Ovary (tissue), 9 donors: ENCODE results near the gene ADD1. TPM values are rescaled to one million over a fixed set of nuclear protein-coding genes. Genes with fewer than 3 reads are reported as not detected.

Experiments used
- DNase-seq, 5 donors: peaks; one replicate each; pipeline ENCODE4 v3.0.0-alpha.2; 2019 to 2020
- H3K27ac ChIP-seq, 2 donors: fragments of 200-600 bp; one replicate each; pipeline versions ENCODE4 v1.5.1 to v1.8.0; 2019 to 2022
- H3K27me3 ChIP-seq: fragments of 200-600 bp; one replicate; pipeline ENCODE4 v1.8.0; 2022
- H3K36me3 ChIP-seq: fragments of 200-600 bp; sonication (generic); one replicate; pipeline ENCODE4 v1.5.1; 2019
- H3K4me1 ChIP-seq: one replicate; pipeline ENCODE4 v1.8.1; 2013; ENCODE audit warnings: mild to moderate bottlenecking, moderate library complexity; ENCODE audit not compliant: insufficient read depth
- H3K4me3 ChIP-seq: fragments of 200-600 bp; sonication (generic); one replicate; pipeline ENCODE4 v1.5.1; 2017
- H3K9me3 ChIP-seq, 2 donors: fragments of 200-600 bp in 1 of 2; sonication (generic) in 1 of 2; one replicate each; pipeline versions ENCODE4 v1.5.1 to v1.8.1; 2013 to 2019; ENCODE audit warnings: mild to moderate bottlenecking in 1 of 2, moderate library complexity in 1 of 2
- EP300 ChIP-seq: sonication (generic); formaldehyde crosslinking; IDR thresholded peaks from one replicate; pipeline ENCODE4 v1.6.1; 2017; ENCODE audit warnings: antibody characterized with exemption
- POLR2A ChIP-seq: fragments of 450-650 bp; IDR thresholded peaks from one replicate; pipeline ENCODE4 v1.6.1; 2017; ENCODE audit warnings: antibody characterized with exemption, mild to moderate bottlenecking, moderate library complexity
- WGBS, 3 donors: extraction: QIAGEN DNeasy Blood & Tissue Kit in 1 of 3; methylation state at CpG; one replicate each; pipeline versions ENCODE4 v1.1.5 to v1.1.7; 2013 to 2017; 5-methylcytosine and 5-hydroxymethylcytosine counted together
- intact Hi-C, 4 donors: fragments of 100-400 bp; cut with DNase I; formaldehyde crosslinking; loops; one replicate each; pipeline versions ENCODE4 v1.11.0 to v1.15.1; 2022 to 2023
- polyA plus RNA-seq, 2 donors: library from polyadenylated mRNA; stranded (reverse); fragments of 200-250 nt in 1 of 2; fragments of 350-450 nt in 1 of 2; fragmentation: Illumina TruSeq in 1 of 2; extraction: RNeasy Lipid Tissue Mini Kit (QIAGEN cat#74804) in 1 of 2; gene quantifications; one replicate each; pipeline ENCODE4 v1.2.3, GENCODE V29; 2013 to 2014
- total RNA-seq, 7 donors: library from RNA; depleted of rRNA in 2 of 7; stranded (reverse); fragments of >200 nt in 2 of 7; fragmentation: NEBNext Ultra II Directional in 3 of 7; extraction: Animal tissue kit (Norgen Biotek cat#: 25700) in 3 of 7; gene quantifications; one replicate each; pipeline versions ENCODE4 v1.1.0 to v1.2.4, GENCODE V29; 2016 to 2023
- TF ChIP-seq, protein P1 (sequence below), 3 donors: fragments of 450-650 bp in 2 of 3; fragments of 200-600 bp in 1 of 3; IDR thresholded peaks; one replicate each; pipeline versions ENCODE4 v1.5.1 to v1.8.0; 2016 to 2022; ENCODE audit warnings: antibody characterized with exemption in 3 of 3, mild to moderate bottlenecking in 1 of 3
- donor health status: DM: no; HTN: no; CAD: no; lungs with moderate emphysema.
- donor health status: DM: no; HTN: no; CAD: no.
- donor health status: Bipolar disorder and iron deficiency.
- donor health status: DM: yes; HTN: yes; CAD: no.
- donor health status: DM: no; HTN: no; CAD: no.
- donor health status: DM: yes; HTN: yes; CAD: no.

Gene ADD1
- total and polyA plus RNA-seq, 9 donors, result 166 to 447 (median 365) TPM

DNA sequence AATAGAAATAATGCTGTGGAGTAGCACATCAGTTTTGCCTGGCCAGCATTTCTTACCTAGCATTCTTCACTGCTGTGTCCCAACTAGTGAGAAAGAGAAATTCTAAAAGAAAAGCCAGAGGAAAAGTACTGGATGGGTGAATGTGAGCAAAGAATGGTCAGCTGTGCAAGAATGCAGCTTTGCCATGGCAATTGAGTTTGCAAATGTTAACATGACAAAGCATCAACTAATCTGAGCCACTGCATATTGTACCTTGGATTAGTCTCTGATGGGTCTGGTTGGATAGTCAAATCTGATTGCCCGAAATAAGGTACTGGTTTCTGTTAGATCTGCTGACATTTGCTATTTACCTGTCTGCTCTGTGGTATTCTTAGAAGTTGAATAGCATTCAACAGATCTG, 38.7 kb downstream of the ADD1 start:
- Histone ChIP-seq H3K27ac (no peak overlapping the region), H3K4me3 (no peak overlapping the region), H3K9me3 (no peaks in the 10 kb centered on the region), H3K27me3 (no peaks in the 10 kb centered on the region), H3K4me1 (no peaks in the 10 kb centered on the region), H3K36me3 (no peaks in the 10 kb centered on the region)
- TF ChIP-seq POLR2A (no peak), EP300 (no peak)
- TF ChIP-seq, protein P1, sequence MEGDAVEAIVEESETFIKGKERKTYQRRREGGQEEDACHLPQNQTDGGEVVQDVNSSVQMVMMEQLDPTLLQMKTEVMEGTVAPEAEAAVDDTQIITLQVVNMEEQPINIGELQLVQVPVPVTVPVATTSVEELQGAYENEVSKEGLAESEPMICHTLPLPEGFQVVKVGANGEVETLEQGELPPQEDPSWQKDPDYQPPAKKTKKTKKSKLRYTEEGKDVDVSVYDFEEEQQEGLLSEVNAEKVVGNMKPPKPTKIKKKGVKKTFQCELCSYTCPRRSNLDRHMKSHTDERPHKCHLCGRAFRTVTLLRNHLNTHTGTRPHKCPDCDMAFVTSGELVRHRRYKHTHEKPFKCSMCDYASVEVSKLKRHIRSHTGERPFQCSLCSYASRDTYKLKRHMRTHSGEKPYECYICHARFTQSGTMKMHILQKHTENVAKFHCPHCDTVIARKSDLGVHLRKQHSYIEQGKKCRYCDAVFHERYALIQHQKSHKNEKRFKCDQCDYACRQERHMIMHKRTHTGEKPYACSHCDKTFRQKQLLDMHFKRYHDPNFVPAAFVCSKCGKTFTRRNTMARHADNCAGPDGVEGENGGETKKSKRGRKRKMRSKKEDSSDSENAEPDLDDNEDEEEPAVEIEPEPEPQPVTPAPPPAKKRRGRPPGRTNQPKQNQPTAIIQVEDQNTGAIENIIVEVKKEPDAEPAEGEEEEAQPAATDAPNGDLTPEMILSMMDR (IDR thresholded peaks at IDR 0.05), result no peak
- intact Hi-C loops, result no loop called here
- WGBS, 3 donors, result 97 to 100% (median 98%) methylated on average over 1 of the region's 1 CpG
- no peak for DNase-seq

DNA sequence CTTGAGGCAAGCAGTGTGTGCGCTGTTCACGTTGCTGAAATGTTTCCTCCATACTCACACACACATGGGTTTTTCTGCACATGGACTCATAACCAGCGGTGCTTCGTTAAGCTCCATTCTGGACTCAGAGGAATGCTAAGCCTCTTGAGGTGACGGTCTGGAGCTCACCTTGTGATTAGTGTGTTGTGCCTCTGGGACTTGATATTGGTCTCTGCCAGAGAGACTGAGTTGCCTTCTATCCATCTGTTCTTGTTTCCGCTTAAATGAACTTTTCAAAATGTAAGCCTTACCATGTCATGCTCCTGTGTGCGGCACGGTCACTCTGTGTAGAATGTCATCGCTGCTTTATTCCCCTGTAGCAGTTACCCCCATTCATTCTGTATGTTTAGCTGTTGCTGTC, 42.5 kb downstream of the ADD1 start:
- no peaks in the 10 kb centered on the region for H3K36me3 ChIP-seq
- TF ChIP-seq EP300 (no peak), POLR2A (no peak)
- TF ChIP-seq, protein P1 (IDR thresholded peaks at IDR 0.05), result no peak
- no peak overlapping the region for H3K4me3 ChIP-seq

DNA sequence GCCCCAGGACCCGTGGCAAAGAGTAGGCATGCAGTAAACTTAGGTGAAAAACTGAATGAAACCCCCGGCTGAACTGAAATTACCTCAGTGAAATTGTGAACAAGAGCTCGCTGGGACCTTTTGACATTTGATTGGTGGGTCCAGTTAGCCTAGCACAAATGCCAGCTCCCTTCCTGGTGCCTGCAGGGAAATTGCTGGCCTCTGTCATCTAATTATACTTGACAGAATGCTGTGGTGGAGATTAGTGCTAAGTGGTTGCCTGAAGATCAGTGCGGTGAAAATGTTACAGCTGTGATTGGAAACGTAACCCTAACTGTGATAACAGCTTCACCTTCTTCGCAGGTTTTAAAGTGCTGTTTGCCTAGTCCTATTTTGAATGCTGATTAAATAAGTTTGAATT, 43.0 kb downstream of the ADD1 start:
- H3K4me3 ChIP-seq, result no peak overlapping the region
- WGBS, 3 donors, result 70 to 71% (median 71%) methylated on average over 6 of the region's 6 CpGs
- H3K36me3 ChIP-seq, result no peaks in the 10 kb centered on the region

More for the DNA sequence above, 42.5 kb downstream of the ADD1 start:
- no peaks in the 10 kb centered on the region for H3K4me1 ChIP-seq
- no peak overlapping the region for H3K27ac ChIP-seq
- H3K9me3 ChIP-seq, result no peaks in the 10 kb centered on the region
- 95% methylated on average over 9 of the region's 9 CpGs for WGBS, 3 donors
- no peak for DNase-seq
- no peaks in the 10 kb centered on the region for H3K27me3 ChIP-seq
- intact Hi-C loops, result no loop called here

DNA sequence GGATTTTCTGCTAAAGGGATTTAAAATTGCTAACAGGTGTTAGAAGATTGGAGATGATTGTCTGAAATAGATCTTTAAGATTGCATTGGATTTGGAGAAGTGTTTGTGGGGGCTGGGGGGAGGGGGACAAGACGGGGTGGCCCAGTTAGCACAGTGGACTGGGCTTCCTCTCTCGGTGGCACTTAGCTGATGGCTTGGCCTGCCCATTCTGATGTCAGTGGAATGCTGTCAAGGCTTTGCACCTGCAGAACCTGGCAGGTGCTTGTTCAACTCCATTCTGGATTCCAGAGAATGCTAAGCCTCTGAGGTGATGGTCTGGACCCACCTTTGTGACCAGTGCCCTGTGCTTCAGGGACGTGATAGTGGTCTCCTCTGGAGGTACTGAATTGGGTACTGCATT, 43.7 kb downstream of the ADD1 start:
- intact Hi-C loops, result no loop called here
- H3K9me3 ChIP-seq, result no peaks in the 10 kb centered on the region
- no peaks in the 10 kb centered on the region for H3K36me3 ChIP-seq
- H3K27ac ChIP-seq, result no peak overlapping the region
- no peak overlapping the region for H3K4me3 ChIP-seq
- no peak for DNase-seq
- TF ChIP-seq, protein P1 (IDR thresholded peaks at IDR 0.05), result no peak
- TF ChIP-seq EP300 (no peak), POLR2A (no peak)
- H3K27me3 ChIP-seq, result no peaks in the 10 kb centered on the region
- peaks cover 2% of the 10 kb centered on the region for H3K4me1 ChIP-seq
- 84 to 89% (median 86%) methylated on average over 3 of the region's 3 CpGs for WGBS, 3 donors

More for the DNA sequence above, 43.0 kb downstream of the ADD1 start:
- Histone ChIP-seq H3K27me3 (no peaks in the 10 kb centered on the region), H3K9me3 (no peaks in the 10 kb centered on the region), H3K4me1 (peaks cover 2% of the 10 kb centered on the region), H3K27ac (no peak overlapping the region)
- intact Hi-C loops, result no loop called here
- DNase-seq, result no peak
- TF ChIP-seq EP300, result no peak

DNA sequence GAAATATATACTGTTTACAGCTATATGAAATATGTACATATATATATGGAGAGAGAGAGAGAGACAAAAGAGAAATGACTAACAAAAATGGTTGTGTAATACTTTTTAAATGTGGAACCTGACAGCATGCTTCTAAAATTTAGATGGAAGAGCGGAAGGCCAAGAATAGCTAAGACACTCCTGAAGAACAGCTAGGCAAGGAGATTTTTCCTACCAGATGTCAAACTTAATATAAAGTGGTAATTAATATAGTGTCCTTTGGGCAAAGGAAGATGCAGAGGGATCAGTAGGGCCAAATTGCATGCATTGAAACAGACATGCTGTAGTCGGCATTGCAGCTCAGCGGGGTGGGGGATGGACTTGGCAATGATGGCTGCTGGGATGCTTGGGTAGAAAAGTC, 45.2 kb downstream of the ADD1 start:
- no peak for TF ChIP-seq EP300
- TF ChIP-seq POLR2A, result no peak
- TF ChIP-seq, protein P1 (IDR thresholded peaks at IDR 0.05), result no peak
- WGBS, 3 donors, result 90 to 97% (median 95%) methylated on average over 3 of the region's 3 CpGs
- no peak overlapping the region for H3K27ac ChIP-seq
- no peaks in the 10 kb centered on the region for H3K36me3 ChIP-seq
- no peaks in the 10 kb centered on the region for H3K9me3 ChIP-seq
- intact Hi-C loops, result no loop called here
- DNase-seq, result no peak
- peaks cover 2% of the 10 kb centered on the region for H3K4me1 ChIP-seq
- no peak overlapping the region for H3K4me3 ChIP-seq
- H3K27me3 ChIP-seq, result no peaks in the 10 kb centered on the region
